CD4-positive, alpha-beta T cell treated with Interleukin-15 for 1 hour (primary cell): ENCODE data around the gene SH3RF1.
A peak's percentile ranks its signal among the peaks of the same experiment; 100 is the strongest.

Source experiments
- DNase-seq: peaks from one replicate; pipeline ENCODE4 v3.0.0-alpha.2; 2020

The SH3RF1 gene

DNA sequence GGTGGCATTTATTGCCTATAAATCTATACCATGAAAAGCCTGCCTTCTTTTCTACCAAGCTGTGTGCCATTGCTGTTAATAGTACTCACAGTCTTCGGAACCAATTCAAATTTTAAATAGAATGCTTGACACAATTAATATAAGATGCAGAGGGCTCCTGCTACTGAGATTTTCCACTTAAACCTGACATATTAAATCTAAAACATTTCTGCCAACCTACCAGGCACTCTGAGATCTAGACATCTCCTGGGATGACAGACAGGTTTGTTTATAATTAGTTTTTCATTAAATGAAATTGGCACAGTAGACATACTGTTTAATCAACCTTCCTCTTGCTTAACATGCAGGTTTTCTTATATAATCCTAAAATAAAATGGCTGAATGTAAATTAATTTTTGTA lies 143.4 kb downstream of the SH3RF1 start:
- DNase-seq, result no peak

DNA sequence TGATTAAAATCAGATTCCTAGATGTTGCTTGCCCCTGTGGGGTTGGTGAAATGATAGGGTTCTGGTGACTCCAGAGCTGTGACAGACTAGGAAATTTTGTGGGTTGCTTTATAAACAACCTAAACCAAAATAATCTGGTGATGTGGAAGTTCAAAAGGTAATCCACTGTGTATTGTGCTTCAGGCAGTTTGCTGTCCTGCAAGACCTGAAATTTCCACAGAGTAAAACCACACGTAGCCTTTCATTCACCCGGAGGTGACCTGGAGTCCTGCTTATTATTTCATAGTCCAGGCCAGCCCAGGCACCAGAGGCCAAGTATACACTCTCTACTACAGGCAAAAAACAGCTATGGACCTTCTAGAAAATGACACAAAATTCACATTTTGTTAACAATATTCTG lies 146.1 kb downstream of the SH3RF1 start:
- DNase-seq, result no peak

DNA sequence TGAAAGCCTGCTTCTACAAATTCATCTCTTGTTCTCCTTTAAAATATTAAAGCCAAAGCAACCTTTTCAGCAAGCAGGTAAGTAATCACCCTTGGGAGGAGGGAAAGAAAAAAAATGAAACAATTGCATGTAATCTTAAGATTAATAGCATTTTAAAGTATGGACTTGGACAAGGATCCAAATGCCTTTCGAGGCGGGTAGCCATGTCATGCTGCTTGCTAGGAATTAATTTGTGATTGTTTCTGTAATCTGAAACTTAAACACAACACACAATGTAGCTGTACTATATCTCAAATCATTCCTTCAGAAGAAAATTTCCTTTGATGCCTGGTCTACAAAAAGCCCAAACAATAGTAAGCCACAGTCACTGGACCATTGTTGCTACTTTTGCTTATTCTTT lies 148.3 kb downstream of the SH3RF1 start:
- DNase-seq, result no peak

DNA sequence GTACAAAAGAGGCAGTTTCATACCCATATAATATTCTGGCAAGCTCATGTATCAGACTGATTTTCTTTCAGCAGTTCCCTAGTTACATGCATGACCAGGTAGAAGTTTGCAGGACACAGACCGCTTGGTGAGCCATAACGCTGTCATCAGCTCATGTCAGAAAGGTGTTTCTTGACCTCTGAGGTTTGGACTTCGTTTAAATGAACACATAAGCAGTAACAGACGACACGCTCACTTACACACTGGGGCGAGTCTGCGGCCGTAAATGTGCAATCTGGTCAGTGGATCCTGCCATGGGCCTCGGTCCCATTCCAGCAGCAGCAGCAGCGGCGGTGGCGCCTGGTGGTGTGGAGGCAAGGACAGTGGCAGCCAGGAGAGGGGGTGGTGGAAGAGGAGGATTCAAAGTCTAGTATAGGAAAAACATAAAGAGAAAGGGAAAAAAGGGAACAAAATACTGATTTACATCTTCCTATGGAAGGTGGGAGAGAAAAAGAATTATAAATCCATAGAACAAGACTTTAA lies 148.8 kb downstream of the SH3RF1 start:
- no peak for DNase-seq

DNA sequence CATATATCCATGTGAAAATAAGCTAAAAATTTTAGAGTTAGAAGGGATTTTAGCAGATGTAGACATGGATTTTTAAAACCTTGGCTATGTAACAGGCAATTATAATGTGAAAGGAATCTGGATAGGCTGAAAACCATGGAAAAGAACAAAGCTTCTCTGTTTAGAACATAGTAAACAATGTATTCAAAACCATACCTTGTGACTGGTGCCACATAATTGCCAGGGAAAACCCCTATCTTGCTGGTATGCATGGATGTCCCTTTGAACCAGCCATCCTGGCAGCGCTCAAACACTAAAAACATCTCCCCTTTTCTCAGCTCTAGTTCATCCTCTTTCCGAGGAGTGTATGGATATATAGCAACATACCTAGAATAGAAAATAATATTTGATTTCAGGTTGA lies 150.1 kb downstream of the SH3RF1 start:
- no peak for DNase-seq

DNA sequence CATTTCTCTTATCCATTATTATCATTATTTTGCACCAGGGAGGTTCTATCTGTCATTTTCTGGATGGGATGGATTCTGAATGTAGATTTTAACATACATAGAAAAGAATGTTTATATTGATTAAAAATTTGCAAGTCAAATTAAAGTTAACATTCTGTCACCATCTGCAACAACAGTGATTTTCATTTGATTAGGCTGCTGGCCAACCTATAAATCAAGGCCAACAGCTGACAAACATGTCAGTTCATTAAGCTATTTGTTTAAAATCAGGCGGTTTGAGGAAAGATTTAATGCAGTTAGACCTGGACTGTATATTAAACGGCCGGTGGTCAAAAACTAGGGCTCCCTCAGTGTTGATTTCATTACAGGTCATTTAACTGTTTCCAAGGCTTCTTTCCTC lies 151.2 kb downstream of the SH3RF1 start:
- no peak for DNase-seq

DNA sequence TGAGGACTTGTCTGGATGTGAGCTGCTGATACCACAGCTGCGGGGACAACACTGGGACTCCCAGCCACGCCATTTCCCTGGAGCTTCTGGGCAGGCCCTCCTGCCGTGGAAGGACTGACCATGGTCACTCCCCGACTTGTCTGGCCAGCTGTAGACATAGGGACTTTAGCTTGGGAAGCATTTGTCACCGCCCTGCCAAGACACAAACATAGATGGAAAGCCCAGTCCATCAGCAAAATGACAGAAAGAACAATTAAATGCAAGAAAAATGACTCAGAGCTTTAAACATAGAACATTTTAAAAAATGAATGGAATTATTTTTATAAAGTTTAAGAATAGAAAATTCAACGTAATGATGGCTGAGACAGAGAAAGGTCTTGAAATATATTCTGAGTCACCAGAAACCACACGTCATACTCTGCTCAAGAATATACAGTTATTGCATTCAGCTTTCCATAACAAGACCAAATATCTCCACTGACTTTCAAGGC lies 153.1 kb downstream of the SH3RF1 start:
- no peak for DNase-seq

DNA sequence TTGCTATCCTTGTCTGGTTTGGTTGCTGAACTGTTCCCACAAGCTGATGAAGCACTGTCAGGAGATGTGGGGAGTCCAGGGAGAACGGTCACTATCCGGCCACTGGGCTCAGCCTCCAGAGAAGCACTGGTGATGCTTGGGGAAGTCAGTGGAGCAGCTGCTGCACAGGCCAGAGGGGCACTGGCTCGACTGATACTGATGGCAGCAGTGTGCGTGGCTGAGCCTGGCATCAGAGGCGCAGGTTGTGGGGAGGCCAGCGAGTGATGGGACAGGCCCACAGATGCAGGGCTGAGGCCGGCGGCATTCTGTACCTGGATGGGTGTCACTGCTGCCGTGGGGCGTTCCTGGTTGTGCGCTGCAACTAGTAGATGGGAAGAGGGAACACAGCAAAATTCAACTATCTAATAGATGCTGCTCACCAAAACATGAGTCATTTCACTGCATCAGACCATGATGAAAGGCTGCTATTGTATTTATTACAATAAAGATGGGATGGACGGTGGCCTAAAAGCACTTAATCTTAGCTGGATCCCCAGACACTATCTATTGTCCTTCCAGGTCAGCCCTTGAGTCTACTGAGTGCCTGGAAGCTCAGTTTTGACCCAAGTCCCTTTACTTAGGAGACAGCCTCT lies 154.4 kb downstream of the SH3RF1 start:
- DNase-seq, result no peak

DNA sequence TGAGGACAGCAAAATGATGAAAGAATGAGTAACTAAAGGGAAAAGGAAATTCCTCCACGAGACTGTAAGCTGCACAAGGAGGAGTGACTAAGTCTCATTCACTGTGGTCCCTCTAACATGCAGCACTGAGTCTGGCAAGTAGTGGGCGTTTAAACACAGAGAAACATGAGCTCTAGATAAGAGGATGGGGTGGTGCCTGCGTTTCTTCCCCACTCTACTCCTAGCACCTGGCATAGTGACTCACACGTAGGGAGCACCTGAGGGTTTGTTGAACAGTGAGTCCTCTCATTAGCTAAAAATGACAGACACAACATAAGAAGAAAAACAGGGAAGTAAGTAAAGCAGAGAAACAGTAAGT lies 154.9 kb downstream of the SH3RF1 start:
- no peak for DNase-seq

DNA sequence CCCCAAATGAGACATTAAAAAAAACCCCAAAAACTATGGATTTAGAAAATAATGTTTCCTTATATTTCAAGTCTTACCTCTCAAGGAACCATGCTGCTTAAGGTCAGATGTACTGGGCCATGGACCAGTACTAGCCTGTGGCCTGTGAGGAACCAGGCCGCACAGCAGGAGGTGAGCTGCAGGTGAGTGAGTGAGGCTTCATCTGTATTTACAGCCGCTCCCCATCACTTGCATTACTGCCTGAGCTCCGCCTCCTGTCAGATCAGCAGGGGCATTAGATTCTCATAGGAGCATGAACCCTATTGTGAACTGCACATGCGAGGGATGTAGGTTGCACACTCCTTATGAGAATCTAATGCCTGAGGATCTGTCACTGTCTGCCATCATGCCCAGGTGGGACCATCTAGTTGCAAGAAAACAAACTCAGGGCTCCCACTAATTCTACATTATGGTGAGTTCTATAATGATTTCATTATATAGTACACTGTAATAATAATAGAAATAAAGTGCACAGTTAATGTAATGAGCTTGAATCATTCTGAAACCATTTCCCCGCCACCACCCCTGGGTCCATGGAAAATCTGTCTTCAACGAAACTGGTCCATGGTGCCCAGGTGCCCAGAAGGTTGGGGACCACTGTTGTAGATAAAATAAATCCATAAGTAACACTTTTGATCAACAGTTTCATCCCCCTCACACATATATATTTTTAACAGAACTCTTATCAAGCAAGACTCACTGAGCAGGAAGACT lies 155.4 kb downstream of the SH3RF1 start:
- DNase-seq, result no peak

DNA sequence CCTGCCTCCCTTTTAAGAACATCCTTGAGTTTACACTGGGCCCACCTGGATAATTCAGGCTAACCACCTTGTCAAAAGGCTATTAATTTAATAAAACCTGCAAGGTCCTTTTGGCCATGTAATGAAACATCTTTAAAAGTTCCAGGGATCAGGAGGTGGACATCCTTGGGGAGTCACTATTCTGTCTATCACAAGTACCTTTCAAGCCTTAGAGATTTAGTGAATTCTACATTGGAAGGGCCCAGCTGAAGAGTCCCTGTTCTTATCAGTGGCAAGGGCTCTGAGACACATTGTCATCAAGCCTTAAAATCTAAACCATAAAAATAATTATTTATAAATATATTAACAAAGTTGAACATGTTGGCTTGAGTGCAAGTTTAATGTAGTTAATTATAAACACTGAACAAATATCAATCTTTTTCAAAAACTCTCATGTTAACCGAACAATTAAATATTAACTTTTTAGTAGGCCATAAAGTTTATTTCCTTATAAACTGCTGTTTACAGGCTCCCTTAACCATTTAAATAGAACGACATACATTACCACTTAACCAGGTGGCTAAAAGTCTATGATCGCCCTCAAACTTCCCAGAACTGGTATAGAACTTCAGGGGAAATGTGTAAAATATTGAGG lies 156.3 kb downstream of the SH3RF1 start:
- no peak for DNase-seq

DNA sequence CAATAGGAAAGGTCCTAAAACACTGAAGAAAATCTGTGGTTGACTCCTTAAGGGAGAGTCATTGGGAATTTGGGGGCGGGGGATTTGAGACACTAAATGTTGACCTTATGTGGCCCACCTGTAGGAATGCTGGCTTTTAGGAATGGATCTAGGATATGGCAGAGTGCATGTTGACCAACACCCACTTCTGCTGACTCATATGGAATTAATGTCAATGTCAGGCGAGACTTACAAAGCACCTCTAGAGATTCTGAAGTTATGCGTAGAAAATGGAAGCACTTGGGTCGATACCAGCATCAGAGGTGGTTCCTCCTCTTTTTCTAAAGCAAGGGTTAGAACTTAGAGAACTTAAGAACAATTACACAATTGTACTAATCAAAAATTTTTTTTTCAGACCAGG lies 160.1 kb downstream of the SH3RF1 start:
- DNase-seq, result no peak

DNA sequence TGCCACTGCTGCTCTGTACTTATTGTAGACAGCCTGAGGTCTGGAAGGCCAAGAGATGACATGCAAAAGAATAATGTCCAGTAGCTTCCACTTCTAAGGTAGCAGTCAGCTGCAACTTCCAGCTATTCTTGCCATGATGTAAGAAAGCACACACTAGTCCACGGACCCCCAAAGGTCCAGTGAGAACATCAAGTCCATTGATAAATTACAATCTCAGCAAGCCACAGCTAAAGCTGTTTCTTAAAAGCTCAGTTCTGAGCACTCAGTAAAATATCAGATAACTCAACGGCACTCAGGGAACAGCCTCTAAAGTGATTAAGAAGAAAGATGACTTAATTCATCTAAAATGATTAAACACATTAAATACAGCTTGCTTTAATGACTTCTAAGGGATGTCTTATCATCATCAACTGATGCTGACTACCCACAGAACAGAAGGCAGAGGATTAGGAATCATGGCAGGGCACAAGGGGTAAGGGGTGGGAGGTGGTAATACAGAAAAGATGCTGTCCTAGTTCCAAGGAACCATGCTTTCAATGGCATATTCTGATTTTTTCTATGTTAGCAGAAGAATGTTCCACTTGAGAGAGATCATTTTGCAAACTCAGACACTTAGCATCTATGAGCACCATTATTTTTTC lies 161.6 kb downstream of the SH3RF1 start:
- no peak for DNase-seq

DNA sequence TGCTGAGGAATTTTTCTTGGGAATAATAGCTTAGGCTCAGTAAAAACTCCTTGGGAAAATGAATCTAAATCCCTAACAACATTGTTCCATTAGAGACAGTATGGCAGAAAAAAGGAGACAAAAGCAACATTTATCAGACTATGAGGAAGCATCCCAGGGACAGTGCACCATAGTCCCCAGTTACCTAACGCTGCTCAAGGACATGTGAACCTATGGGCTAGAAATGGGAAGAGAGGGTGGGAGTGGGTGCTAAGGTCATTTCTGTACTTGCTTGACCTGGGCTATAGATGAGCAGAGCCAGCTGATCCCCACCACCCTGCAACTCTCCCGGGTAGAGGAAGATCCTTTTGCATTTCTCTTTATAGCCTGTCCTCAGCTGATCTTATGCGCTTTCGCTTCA lies 162.5 kb downstream of the SH3RF1 start:
- DNase-seq, result no peak

DNA sequence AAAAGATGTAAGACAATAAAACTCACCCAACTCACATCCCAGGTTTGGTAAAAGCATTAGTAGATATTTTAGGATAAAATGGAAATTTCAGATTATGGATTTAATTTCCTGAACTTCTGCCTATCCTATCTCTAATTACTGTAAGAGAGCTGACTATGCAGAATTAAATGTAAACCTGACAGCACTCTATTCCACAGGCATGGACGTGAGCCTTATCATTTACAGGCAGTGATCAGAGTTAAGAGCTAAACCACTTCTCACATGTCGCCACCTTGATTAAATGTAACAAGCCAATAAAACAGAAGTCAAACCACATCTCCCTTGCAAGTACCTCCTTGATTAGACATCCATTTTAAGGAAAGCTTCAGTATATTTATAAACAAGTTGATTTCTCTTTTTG lies 163.2 kb downstream of the SH3RF1 start:
- no peak for DNase-seq

DNA sequence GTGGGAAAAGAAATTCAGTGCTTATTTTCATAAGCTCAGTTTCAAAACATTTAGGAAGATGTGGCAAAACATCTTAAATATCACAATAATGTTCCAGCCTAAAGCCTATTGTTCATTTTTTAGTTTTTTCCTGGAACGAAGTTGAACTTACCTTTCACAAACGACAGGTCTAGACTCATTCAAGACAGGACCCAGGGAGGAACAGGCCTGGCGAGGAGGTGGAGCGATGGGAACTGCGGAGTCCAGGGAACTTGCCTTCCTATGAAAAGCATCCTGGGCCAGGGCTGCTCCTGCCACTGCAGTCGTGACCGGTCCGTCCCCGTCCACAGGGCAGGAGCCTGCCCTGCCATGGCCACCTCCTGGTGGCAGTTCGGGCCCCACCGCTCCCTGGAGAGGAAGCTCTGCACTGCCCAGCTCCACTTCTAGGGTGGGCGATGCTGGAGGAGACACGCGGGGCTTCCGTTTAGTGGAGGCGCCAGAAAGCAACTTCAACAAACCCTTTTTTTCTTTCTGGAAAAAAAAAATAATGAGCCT lies 164.0 kb downstream of the SH3RF1 start:
- DNase-seq, result no peak

DNA sequence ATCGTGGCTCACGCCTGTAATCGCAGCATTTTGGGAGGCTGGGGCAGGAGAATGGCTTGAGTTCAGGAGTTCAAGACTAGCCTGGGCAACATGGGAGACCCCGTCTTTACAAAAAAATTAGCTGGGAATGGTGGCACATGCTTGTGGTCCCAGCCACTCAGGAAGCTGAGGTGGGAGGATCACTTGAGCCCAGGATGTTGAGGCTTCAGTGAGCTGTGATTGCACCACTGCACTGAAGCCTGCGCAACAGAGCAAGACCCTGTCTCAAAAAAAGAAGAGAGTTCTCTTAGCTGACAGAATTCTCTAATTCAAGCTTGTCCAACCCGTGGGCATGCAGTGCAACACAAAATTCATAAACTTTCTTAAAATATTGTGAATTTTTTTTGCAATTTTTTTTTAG lies 165.1 kb downstream of the SH3RF1 start:
- DNase-seq, result no peak

DNA sequence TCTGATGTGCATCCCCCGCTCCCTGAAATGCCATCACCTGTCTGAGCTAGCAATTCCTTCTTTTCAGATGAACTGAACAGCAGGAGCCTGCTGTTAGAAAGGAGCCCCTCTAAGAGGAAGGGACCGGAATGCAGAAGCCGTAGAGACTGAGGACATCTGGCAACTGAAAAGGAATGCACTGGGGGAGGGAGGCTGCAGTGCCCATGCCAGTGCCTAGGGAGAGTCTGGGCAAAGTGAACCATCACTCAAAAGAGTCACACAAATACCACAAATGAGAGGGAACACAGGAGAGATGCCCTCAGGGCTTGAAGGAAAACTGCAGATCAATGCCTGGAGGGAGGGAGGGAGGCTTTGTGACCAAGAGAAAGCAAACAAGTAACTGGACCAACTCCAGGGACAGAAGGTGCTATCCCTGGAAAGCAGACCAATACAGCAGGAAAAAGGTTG lies 166.8 kb downstream of the SH3RF1 start:
- no peak for DNase-seq

DNA sequence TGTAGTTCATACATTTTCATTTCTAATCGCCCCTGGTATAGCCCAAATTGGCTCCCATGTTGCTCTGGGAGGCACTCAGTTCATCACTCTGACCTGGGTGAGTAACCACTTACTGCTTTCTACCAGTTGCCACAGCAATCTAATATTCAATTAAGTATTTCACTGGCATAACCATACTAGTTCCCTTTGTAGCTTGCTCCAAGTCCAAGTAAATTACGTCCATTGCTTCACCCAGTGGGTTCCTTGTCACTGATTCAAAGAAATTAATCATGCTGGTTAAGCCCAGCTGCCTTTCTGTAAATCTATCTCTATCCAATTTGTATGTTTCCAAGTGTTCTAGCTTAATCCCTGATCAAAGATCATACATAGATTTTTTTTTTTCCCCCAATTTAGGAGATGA lies 168.7 kb downstream of the SH3RF1 start:
- no peak for DNase-seq

DNA sequence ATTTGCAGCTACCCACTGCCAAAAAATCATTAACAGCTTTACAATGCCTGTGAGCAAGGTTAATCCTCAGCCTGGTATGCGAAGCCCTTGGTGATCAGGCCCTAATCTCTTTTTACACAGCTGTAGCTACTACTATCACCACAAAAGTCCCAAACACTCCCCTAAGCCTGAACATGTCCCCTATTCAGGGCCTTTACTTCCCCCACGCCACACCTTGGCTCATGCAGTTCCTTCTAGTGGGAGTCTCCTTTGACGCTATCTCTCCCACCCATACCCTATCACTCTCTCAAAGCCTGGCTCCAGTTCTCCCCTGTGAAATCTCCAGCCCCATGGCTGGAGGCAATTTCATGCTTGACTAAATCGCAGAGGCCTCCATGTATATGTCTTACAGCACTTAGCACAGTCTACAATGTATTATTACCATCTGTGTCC lies 170.1 kb downstream of the SH3RF1 start:
- no peak for DNase-seq

DNA sequence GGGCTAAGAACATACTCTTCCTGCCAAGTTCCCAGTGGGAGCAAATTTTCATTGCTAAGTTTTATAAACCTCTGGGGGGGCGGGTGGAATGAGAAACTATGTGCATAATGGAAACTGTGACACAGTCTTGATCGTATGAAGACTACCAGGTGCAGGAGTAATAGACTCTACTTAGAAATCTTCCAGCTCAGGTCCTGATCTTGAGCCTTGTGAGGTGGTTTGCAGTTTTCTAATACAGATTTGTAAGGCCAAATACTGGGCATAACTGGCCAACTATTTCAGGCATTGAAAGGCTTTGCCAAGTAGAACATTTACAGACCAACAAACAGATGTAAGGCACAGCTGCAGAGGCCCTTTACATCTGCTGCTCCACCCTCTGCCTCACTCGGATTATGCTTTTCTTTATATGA lies 171.0 kb downstream of the SH3RF1 start:
- no peak for DNase-seq

DNA sequence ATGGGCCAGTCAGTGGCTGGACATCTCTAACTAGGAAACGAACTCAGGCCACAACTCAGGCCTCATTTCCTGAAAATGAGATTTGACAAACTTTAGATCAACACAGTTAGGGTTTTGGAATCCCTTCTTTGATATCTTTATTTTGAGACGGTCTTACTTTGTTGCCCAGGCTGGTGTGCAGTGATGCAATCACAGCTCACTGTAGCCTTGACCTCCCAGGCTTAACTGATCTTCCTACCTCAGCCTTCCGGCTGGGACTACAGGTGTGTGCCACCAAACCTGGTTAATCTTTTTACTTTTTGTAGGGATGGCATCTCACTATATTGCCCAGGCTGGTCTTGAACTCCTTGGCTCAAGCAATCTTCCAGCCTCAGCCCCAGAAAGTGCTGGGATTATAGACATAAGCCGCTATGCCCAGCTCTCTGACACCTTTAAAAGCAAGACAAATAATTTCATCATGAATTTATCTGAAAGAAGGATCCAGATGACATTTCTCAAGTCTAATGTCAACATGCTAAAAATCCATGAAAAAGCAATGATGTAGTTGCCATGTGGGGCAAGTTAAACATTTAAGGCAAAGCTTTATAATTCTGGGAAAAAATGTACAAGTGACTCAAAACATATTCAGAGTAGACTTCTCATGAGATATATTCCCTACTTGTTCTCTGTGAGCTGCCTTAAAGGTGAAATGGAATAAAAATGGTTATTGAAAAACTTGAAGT lies 171.6 kb downstream of the SH3RF1 start:
- no peak for DNase-seq

DNA sequence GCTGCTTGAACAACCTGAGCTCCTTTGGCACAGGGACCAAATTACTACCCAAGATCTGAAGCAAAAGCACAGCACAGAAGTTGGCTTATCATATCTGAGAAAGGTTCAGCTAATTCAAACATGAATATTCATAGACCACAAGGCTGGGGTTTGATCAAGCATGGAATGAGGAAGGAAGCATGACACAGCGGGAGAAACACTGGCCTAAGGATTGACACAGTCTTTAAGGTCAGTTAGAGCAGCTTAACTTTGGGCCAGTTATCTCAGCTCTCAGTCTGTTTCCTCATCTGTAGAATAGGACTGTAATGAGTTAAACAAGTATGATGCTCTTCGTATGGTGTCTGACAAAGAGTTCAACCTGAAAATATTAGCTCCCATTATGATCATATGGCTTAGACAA lies 172.2 kb downstream of the SH3RF1 start:
- peak; percentile 23 for DNase-seq
